Retina (tissue), 1 donor: ENCODE results near the gene RBM34.
"Not testable (repeated sequence)": the region's sequence is repeated elsewhere in the genome, so short reads cannot be mapped to it uniquely, and the experiment has no call there.

Source experiments
- DNase-seq: peaks from one replicate; pipeline ENCODE4 v3.0.0-alpha.2; 2016

Gene RBM34

GRCh38 chr1:235160957-235161684 lies at the start of gene RBM34:
RBM34 (minus strand) TSS chr1:235161250; CDS start chr1:235161226, 24 bp downstream.
- DNase-seq = peak; percentile 97

DNA sequence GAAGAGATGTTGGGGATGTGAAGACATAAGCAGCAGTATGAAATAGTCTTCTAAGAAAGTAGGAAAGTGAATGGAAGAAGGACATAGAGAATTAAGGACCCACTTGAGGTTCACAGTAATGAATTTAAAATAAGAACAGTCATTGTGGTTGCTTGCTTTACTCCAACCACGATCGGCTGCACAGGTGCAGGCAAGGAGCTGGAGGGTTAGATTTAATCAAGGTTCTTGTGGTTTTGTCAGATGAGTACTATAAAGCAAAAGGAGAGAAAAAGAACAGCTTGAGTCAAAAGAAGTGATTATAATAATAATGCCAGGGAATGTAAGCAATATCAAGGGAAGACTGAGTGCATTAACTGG lies 46.1 kb upstream of the RBM34 start:
- DNase-seq = no peak

DNA sequence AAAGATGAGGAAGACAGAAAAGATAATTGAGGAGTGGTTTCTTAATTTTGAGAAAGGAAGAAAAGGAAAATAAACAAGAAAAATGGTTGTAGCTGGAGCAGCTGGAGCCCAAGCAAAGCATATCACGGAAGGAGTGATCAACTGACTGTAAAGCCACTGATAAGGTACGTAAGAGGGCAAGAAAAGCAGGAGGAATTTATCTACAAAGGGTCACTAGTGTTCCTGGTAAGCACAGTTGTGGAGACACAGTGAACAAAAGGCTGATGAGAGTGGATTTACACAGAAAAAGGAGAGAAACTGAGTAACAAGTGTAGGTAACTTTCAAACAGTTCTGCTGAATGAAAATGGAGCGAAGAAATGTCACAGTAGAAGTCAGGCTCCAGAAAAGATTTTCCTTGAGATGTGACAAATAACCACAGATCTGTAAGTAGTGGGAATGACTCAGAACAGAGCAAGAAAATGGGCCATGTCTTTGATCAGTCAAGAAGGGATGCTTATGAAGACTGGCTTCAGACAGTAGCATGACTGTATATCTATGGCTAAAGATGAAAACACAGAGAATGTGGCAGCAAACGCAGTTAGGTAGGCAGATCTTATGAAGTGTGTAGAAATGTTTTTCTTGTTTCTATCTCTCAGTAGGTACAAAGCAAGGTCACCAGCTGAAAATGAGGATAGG lies 45.6 kb upstream of the RBM34 start:
- DNase-seq = no peak

DNA sequence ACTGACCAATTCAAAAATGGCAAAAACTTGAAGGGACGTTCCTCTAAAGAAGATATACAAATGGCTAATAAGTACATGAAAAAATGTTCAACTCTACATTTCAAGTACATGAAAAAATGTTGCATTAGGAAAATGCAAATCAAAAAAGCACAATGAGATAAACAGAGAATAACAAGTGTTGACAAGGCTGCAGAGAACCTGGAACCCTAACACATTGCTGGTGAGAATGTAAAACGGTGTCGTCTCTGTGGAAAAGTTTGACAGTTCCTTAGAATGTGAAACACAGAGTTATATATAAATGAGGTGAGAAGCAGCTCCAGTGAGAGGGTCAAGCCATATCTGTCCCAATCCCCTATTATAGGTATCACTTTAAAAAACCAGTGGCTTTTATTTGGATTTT lies 44.6 kb upstream of the RBM34 start:
- DNase-seq = no peak

GRCh38 chr1:235203428-235203827 lies 42.4 kb upstream of the RBM34 start:
- no peak for DNase-seq

- not testable (repeated sequence) for DNase-seq
Measured at GRCh38 chr1:235202447-235202846, 41.4 kb upstream of the RBM34 start.

GRCh38 chr1:235199441-235199840 lies 38.4 kb upstream of the RBM34 start:
- peak; percentile 8 for DNase-seq

DNA sequence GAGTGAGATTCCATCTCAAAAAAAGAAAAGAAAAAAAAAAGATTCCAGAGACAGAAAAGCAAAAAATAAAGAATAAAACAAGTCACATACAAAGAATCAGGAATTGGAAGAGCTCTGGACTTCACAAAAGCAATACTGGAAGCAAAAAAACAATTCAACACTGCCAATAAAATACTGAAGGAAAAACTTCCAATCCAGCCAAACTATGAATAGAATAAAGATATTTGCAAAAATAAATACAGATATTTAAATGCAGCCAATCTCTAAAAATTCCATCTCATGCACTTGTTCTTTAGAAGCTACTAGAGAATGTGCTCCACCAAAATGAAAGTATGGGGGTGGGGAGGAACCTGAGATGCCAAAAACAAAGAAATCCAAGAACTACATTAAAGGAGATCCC lies 29.4 kb upstream of the RBM34 start:
- no peak for DNase-seq

GRCh38 chr1:235187316-235187715 lies 26.3 kb upstream of the RBM34 start:
- DNase-seq = no peak

DNA sequence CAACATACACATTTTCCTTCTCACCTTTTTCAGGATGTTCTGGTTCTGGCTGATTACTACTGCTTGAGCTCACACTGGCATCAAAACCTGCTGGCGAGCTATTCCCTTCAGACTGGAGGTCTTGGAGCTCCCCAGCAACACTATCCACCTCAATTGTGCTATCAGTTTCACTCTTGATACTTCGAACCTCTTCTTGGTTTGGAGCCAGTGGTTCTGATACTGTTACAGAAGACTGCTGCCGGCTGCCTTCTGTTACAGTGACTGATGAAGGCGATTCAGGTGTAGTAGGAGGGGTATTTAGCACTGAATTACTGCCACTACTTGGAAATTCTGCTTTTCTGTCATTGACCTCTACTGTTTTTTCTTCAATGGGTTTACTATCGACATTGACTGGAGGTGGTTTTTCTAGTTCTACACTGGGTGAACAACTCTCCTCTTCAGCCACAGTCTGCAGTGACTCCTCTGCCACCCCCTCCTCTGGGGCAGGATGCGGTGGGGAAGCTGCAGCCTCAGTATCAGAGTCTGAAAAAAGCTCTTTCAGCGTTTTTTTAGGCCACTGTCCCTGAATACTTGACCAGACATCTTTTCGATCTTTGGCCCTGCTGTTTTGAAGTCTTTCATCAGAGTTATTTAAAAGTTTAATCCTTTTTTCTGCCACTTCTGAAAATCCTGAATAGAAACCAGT lies 20.7 kb upstream of the RBM34 start:
- no peak for DNase-seq

GRCh38 chr1:235180916-235181460 lies 19.9 kb upstream of the RBM34 start:
- no peak for DNase-seq

GRCh38 chr1:235176486-235176885 lies 15.4 kb upstream of the RBM34 start:
- DNase-seq = no peak

DNA sequence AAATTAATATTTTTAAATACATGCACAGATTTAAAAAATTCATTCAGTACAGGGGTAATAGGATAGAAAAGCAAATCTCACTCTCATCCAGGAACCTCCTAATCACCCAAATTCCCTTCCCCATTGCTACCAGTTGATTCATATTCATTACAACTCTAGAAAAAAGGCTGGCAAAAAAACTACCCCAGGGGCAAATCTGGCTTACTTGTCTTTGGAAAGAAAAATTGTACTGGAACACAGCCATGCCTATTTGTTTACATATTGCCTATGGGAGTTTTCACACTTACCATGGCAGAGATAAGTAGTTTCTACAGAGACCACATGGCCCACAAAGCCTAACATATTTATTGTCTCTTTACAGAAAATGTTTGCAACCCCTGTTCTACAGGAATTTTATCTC lies 8.9 kb upstream of the RBM34 start:
- no peak for DNase-seq

DNA sequence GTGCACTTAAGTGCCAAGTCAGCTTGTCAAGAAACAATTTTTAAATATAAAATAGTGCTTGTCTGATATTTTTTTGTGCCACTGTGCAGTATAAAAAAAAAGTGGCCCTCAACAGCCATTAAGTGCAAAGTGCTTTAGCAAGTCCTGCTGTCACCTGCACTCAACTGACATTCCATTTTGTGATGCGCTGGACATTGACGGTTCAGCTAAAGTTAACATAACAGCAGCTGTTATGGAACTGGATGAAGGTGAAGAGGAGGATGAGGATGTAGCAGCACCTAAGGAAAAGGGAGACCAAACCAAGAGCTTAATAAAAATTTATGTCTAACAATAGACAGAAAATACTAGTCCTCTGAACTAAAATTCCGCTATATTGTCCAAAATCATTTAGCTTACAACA lies 7.3 kb upstream of the RBM34 start:
- DNase-seq = no peak

DNA sequence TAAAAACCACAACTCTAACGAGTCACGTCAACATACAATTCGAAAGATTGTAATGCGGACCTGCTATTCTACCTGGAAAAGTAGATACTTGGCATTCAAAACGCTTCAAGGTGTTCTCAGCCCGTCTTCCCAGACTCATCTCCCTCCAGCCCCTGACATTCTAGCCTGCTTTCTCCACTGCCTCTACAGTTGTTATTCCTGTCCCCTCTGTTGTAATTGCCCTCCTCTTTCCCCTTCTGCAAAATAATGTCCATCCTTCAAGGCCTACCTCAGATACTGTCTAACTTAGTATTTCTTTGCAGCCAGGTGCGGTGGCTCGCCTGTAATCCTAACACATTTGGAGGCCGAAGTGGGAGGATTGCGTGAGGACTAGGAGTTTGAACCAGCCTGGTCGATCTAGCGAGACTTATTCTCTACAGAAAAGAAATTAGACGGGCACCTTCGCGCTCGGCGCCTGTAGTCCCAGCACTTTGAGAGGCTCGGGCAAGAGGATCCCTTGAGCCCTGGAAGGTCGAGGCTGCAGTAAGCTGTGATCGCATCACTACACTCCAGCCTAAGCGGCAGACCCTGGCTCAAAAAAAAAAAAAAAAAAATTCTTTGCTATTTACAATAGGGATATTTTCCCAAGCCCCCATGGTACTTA lies 756 bp upstream of the RBM34 start:
- DNase-seq = no peak

- DNase-seq = no peak
Measured at GRCh38 chr1:235160383-235160956, 580 bp downstream of the RBM34 start.

DNA sequence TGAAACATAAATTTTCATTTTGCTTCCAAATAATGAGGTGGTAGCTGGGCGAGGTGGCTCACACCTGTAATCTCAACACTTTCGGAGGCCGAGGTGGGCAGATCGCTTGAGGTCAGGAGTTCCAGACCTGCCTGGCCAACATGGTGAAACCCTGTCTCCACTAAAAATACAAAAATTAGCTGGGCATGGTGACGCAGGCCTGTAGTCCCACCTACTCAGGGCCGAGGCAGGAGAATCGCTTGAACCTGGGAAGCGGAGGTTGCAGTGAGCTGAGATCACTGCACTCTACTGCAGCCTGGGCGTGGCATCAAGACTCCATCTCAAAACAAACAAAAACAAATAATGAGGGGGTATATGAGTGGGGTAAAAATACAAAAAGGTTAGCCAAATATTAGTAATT lies 1.1 kb downstream of the RBM34 start:
- not testable (repeated sequence) for DNase-seq

GRCh38 chr1:235159284-235159683 lies 1.8 kb downstream of the RBM34 start:
- DNase-seq = not testable (repeated sequence)

DNA sequence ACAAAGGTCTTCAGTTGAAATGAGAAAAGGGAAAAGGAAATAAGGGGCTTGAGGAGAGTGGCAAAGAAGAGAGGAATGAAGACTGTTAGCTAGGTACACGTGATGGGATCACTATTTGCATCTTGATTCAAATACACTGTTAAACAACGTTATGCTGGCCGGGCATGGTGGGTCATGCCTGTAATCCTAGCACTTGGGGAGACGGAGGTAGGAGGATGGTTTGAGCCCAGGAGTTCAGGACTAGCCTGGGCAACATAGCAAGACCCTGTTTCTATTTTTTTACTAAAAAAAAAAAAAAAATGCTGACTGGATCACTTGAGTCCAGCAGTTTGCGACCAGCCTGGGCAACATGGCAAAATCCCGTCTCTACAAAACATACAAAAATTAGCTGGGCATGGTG lies 2.4 kb downstream of the RBM34 start:
- DNase-seq = no peak

- no peak for DNase-seq
Measured at GRCh38 chr1:235157150-235157549, 3.9 kb downstream of the RBM34 start.

DNA sequence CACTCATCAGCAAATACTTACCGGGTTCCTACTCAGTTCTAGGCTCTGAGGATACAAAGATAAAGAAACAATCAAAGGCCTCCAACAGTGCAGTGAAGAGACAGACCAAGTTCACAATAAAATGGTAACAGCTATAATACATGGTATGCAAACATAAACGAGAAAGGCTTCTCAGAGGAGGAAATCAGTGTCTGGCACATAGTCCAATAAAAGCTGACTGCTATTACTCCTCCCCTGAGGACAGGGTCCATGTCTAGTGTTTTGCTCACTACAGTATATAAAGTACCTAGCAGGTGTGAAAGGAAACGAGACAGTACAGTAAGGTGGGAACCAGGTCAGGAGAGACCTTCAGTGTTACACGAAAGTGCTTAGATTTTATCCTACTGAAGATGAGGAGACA lies 4.3 kb downstream of the RBM34 start:
- no peak for DNase-seq

DNA sequence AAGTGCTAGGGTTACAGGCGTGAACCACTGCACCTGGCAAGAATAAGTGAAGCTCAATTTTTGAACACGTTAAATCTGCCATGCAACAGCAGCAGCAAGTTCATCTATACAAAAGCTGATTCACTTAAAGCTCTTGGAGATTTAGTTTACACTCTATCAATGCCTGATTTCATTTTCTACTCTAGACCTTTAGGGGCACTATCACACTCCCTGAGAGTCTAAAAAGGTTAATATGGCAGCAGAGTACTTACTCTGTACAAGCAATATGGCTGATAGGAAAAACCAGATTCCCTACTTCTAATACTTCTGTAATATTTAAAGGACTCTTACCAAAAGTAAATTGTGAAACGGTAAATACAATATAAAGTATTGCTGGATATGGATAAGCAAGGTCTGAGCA lies 4.8 kb downstream of the RBM34 start:
- DNase-seq = no peak

GRCh38 chr1:235152235-235152634 lies 8.8 kb downstream of the RBM34 start:
- no peak for DNase-seq
